Activated CD4-positive, alpha-beta T cell treated with anti-CD3 and anti-CD28 coated beads, Interleukin-2, amount 50 U/mL, for 16 hours (primary cell): Measurements from ENCODE around the gene KLC4.
A peak's percentile ranks its signal among the peaks of the same experiment; 100 is the strongest.

Source experiments
- DNase-seq: peaks from one replicate; pipeline ENCODE4 v3.0.0-alpha.2; 2020

The KLC4 gene

GRCh38 chr6:43059168-43060033, at the start of gene KLC4, which contains the start of gene MRPL2:
KLC4 (plus strand) TSS chr6:43059631; CDS start chr6:43061336, 1,705 bp downstream.
MRPL2 (minus strand) TSS chr6:43059434; CDS start chr6:43059381, 53 bp downstream.
- DNase-seq = peak; percentile 99

GRCh38 chr6:43011207-43011606, 48.2 kb upstream of the KLC4 start:
- no peak for DNase-seq

GRCh38 chr6:43012364-43012763, 47.1 kb upstream of the KLC4 start:
- no peak for DNase-seq

GRCh38 chr6:43013097-43013842, 46.2 kb upstream of the KLC4 start:
- peak; percentile 7 for DNase-seq

- peak; percentile 100 for DNase-seq
Measured at GRCh38 chr6:43013843-43014433, 45.5 kb upstream of the KLC4 start, which contains the start of the genes KLHDC3 and MEA1. KLHDC3 (plus strand) TSS chr6:43014249; CDS start chr6:43017193, 2,944 bp downstream. MEA1 (minus strand) TSS chr6:43013946; CDS start chr6:43013813, 133 bp downstream.

GRCh38 chr6:43014434-43014909, 45.0 kb upstream of the KLC4 start:
- no peak for DNase-seq

- DNase-seq = no peak
Measured at GRCh38 chr6:43016176-43016942, 43.1 kb upstream of the KLC4 start.

- no peak for DNase-seq
Measured at GRCh38 chr6:43016943-43017334, 42.5 kb upstream of the KLC4 start.

- DNase-seq = no peak
Measured at GRCh38 chr6:43019152-43019551, 40.3 kb upstream of the KLC4 start.

GRCh38 chr6:43020052-43020705, 39.3 kb upstream of the KLC4 start:
- DNase-seq = no peak

- no peak for DNase-seq
Measured at GRCh38 chr6:43020847-43021246, 38.6 kb upstream of the KLC4 start.

- peak; percentile 81 for DNase-seq
Measured at GRCh38 chr6:43021270-43022047, 38.0 kb upstream of the KLC4 start, which contains the start of gene RRP36. RRP36 (plus strand) TSS chr6:43021623; CDS start chr6:43021655, 32 bp downstream.

GRCh38 chr6:43024436-43024835, 35.0 kb upstream of the KLC4 start:
- DNase-seq = peak; percentile 48

GRCh38 chr6:43026365-43026764, 33.1 kb upstream of the KLC4 start:
- no peak for DNase-seq

- DNase-seq = no peak
Measured at GRCh38 chr6:43029120-43029519, 30.3 kb upstream of the KLC4 start.

GRCh38 chr6:43032326-43032725, 27.1 kb upstream of the KLC4 start:
- DNase-seq = no peak

- no peak for DNase-seq
Measured at GRCh38 chr6:43033496-43034189, 25.8 kb upstream of the KLC4 start.

- no peak for DNase-seq
Measured at GRCh38 chr6:43034190-43034525, 25.3 kb upstream of the KLC4 start.

- no peak for DNase-seq
Measured at GRCh38 chr6:43035495-43036194, 23.8 kb upstream of the KLC4 start.

GRCh38 chr6:43036712-43037111, 22.7 kb upstream of the KLC4 start:
- no peak for DNase-seq
